Gastroesophageal sphincter (tissue), 3 donors: ENCODE results near the gene PPP1R7.

Experiments
- POLR2A ChIP-seq, 2 donors: fragments of 450-650 bp; IDR thresholded peaks; one replicate each; pipeline ENCODE4 v1.6.1; 2017; ENCODE audit warnings: antibody characterized with exemption in 2 of 2, mild to moderate bottlenecking in 2 of 2, moderate library complexity in 1 of 2
- TF ChIP-seq, protein P1 (sequence below), 4 experiments: fragments of 200-600 bp in 2 of 4; fragments of 450-650 bp in 2 of 4; sonication (generic) in 1 of 4; IDR thresholded peaks; one replicate each; pipeline ENCODE4 v1.5.1; 2017 to 2019; ENCODE audit warnings: antibody characterized with exemption in 4 of 4, mild to moderate bottlenecking in 2 of 4, moderate library complexity in 2 of 4

- no peak for TF ChIP-seq POLR2A (IDR thresholded peaks at IDR 0.05)
- TF ChIP-seq, protein P1, sequence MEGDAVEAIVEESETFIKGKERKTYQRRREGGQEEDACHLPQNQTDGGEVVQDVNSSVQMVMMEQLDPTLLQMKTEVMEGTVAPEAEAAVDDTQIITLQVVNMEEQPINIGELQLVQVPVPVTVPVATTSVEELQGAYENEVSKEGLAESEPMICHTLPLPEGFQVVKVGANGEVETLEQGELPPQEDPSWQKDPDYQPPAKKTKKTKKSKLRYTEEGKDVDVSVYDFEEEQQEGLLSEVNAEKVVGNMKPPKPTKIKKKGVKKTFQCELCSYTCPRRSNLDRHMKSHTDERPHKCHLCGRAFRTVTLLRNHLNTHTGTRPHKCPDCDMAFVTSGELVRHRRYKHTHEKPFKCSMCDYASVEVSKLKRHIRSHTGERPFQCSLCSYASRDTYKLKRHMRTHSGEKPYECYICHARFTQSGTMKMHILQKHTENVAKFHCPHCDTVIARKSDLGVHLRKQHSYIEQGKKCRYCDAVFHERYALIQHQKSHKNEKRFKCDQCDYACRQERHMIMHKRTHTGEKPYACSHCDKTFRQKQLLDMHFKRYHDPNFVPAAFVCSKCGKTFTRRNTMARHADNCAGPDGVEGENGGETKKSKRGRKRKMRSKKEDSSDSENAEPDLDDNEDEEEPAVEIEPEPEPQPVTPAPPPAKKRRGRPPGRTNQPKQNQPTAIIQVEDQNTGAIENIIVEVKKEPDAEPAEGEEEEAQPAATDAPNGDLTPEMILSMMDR (IDR thresholded peaks at IDR 0.05): no peak
Measured at GRCh38 chr2:241197947-241198346, 47.7 kb downstream of the PPP1R7 start.
